GM23338 (cell line): ENCODE measurements around the gene CYBRD1. TPM values are rescaled to one million over a fixed set of nuclear protein-coding genes. Genes with fewer than 3 reads are reported as not detected.

Source experiments
- ATAC-seq: fragments of 200-7000 bp; cut with Tn5 transposase; 3 replicates; pipeline ENCODE4 v1.9.1; 2020
- DNase-seq: peaks from one replicate; pipeline ENCODE4 v3.0.0-alpha.2; 2015; ENCODE audit warnings: low spot score
- H2AFZ ChIP-seq: fragments of 200-600 bp; sonication (generic); 2 replicates; pipeline ENCODE4 v1.8.0; 2016; ENCODE audit warnings: antibody characterized with exemption, mild to moderate bottlenecking, moderate library complexity
- H3F3A ChIP-seq: fragments of 200-600 bp; sonication (generic); replicated peaks from 2 replicates; pipeline ENCODE4 v1.8.0; 2017; ENCODE audit warnings: antibody characterized with exemption, mixed run types, low read depth
- H3K27ac ChIP-seq: fragments of 200-600 bp; sonication (generic); 2 replicates; pipeline ENCODE4 v1.6.1; 2016; ENCODE audit warnings: low read depth
- H3K27me3 ChIP-seq: fragments of 200-600 bp; sonication (generic); 2 replicates; pipeline ENCODE4 v1.8.0; 2016; ENCODE audit warnings: mild to moderate bottlenecking, mixed run types, moderate library complexity; ENCODE audit not compliant: insufficient read depth
- H3K36me3 ChIP-seq: fragments of 200-600 bp; sonication (generic); 2 replicates; pipeline ENCODE4 v1.8.0; 2016; ENCODE audit warnings: mild to moderate bottlenecking; ENCODE audit not compliant: insufficient read depth
- H3K4me1 ChIP-seq: fragments of 200-600 bp; sonication (generic); 2 replicates; pipeline ENCODE4 v1.8.0; 2016; ENCODE audit warnings: mild to moderate bottlenecking, moderate library complexity; ENCODE audit not compliant: insufficient read depth
- H3K4me2 ChIP-seq: fragments of 200-600 bp; sonication (generic); 2 replicates; pipeline ENCODE4 v1.7.1; 2017; ENCODE audit warnings: mixed run types
- H3K4me3 ChIP-seq: fragments of 200-600 bp; sonication (generic); 2 replicates; pipeline ENCODE4 v1.6.1; 2016; ENCODE audit warnings: mixed run types
- H3K79me2 ChIP-seq: fragments of 200-600 bp; sonication (generic); replicated peaks from 2 replicates; pipeline ENCODE4 v1.8.0; 2017; ENCODE audit warnings: mild to moderate bottlenecking; ENCODE audit not compliant: insufficient read depth
- H3K9me2 ChIP-seq: fragments of 200-600 bp; sonication (generic); 2 replicates; pipeline ENCODE4 v1.8.0; 2017; ENCODE audit not compliant: insufficient read depth
- H4K20me1 ChIP-seq: fragments of 200-600 bp; sonication (generic); replicated peaks from 2 replicates; pipeline ENCODE4 v1.8.0; 2017; ENCODE audit warnings: mild to moderate bottlenecking; ENCODE audit not compliant: insufficient read depth
- H3K27ac Mint-ChIP-seq: 2 replicates; pipeline ENCODE4 v1.8.0; 2020; ENCODE audit warnings: inconsistent platforms, mild to moderate bottlenecking, moderate library complexity, mixed read lengths
- H3K27me3 Mint-ChIP-seq: 3 replicates; pipeline ENCODE4 v1.8.0; 2022; ENCODE audit warnings: low read depth, mild to moderate bottlenecking, moderate library complexity, mixed read lengths, inconsistent platforms; ENCODE audit not compliant: insufficient read depth, poor library complexity
- H3K36me3 Mint-ChIP-seq: 3 replicates; pipeline ENCODE4 v1.8.0; 2021; ENCODE audit warnings: low read depth, mild to moderate bottlenecking, inconsistent platforms, moderate library complexity, mixed read lengths
- H3K4me1 Mint-ChIP-seq: 3 replicates; pipeline ENCODE4 v1.8.0; 2020; ENCODE audit warnings: mild to moderate bottlenecking, inconsistent platforms, mixed read lengths
- H3K4me3 Mint-ChIP-seq: 3 replicates; pipeline ENCODE4 v1.8.0; 2021; ENCODE audit warnings: moderate library complexity, mild to moderate bottlenecking, inconsistent platforms, mixed read lengths
- H3K9me3 Mint-ChIP-seq: 3 replicates; pipeline ENCODE4 v1.8.0; 2020; ENCODE audit warnings: moderate library complexity, mild to moderate bottlenecking, inconsistent platforms, mixed read lengths
- CREB1 ChIP-seq: fragments of 250-450 bp; sonication (Bioruptor Pico); IDR thresholded peaks from 2 replicates; pipeline ENCODE4 v1.5.0; 2020; ENCODE audit warnings: low read depth, mild to moderate bottlenecking, moderate library complexity
- EZH2 ChIP-seq: fragments of 200-600 bp; sonication (generic); IDR thresholded peaks from one replicate; pipeline ENCODE4 v1.8.0; 2017; ENCODE audit warnings: antibody characterized with exemption, mild to moderate bottlenecking, low read depth; ENCODE audit not compliant: unreplicated experiment
- EZH2phosphoT487 ChIP-seq: fragments of 200-600 bp; sonication (generic); IDR thresholded peaks from one replicate; pipeline ENCODE4 v1.8.1; 2018; ENCODE audit warnings: antibody characterized with exemption; ENCODE audit not compliant: unreplicated experiment
- JUNB ChIP-seq: IDR thresholded peaks from one replicate; pipeline ENCODE4 v1.6.1; 2016; ENCODE audit warnings: antibody characterized with exemption; ENCODE audit not compliant: unreplicated experiment
- NANOG ChIP-seq: IDR thresholded peaks from 2 replicates; pipeline ENCODE4 v1.6.1; 2016; ENCODE audit warnings: antibody characterized with exemption, borderline replicate concordance
- POLR2AphosphoS5 ChIP-seq: IDR thresholded peaks from 2 replicates; pipeline ENCODE4 v1.6.1; 2016; ENCODE audit warnings: antibody characterized with exemption, low read depth
- STAT1 ChIP-seq: IDR thresholded peaks from one replicate; pipeline ENCODE4 v1.6.1; 2016; ENCODE audit warnings: antibody characterized with exemption; ENCODE audit not compliant: unreplicated experiment
- ZNF114 ChIP-seq: fragments of 250-450 bp; sonication (Bioruptor Pico); IDR thresholded peaks from 2 replicates; pipeline ENCODE4 v1.5.0; 2020; ENCODE audit warnings: mild to moderate bottlenecking, moderate library complexity
- ZNF331 ChIP-seq: fragments of 250-450 bp; sonication (Bioruptor Pico); IDR thresholded peaks from 2 replicates; pipeline ENCODE4 v1.5.0; 2020; ENCODE audit warnings: low read depth, mild to moderate bottlenecking, moderate library complexity
- polyA plus RNA-seq: library from polyadenylated mRNA; unstranded; fragments of >200 nt; fragmentation: Nextera tagmentation; extraction: Ambion mirVana; gene quantifications from 2 replicates; pipeline ENCODE4 v1.2.1, GENCODE V29; 2016
- total RNA-seq: library from RNA; depleted of rRNA; stranded (reverse); fragments of >200 nt; shearing (Covaris generic); gene quantifications from 2 replicates; pipeline ENCODE4 v1.2.3, GENCODE V29; 2014
- TF ChIP-seq, protein P1 (sequence below): IDR thresholded peaks from 2 replicates; pipeline ENCODE4 v1.6.1; 2016; ENCODE audit warnings: antibody characterized with exemption
- TF ChIP-seq, protein P2 (sequence below): IDR thresholded peaks from one replicate; pipeline ENCODE4 v1.6.1; 2018; ENCODE audit warnings: antibody characterized with exemption; ENCODE audit not compliant: unreplicated experiment
- TF ChIP-seq, protein P3 (sequence below): fragments of 250-450 bp; sonication (Bioruptor Pico); IDR thresholded peaks from 2 replicates; pipeline ENCODE4 v1.5.0; 2020; ENCODE audit warnings: mild to moderate bottlenecking, moderate library complexity
- TF ChIP-seq, protein P4 (sequence below), 2 experiments: fragments of 200-600 bp in 1 of 2; sonication (generic) in 1 of 2; conservative IDR thresholded peaks; 2 replicates each; pipeline versions ENCODE4 v1.5.1 to v1.6.1; 2016 to 2017; ENCODE audit warnings: antibody characterized with exemption in 2 of 2, low read depth in 2 of 2, mild to moderate bottlenecking in 2 of 2, moderate library complexity in 1 of 2

CYBRD1 gene
- total and polyA plus RNA-seq, 2 experiments from 2014 or later = 3.4 to 5.3 TPM

DNA sequence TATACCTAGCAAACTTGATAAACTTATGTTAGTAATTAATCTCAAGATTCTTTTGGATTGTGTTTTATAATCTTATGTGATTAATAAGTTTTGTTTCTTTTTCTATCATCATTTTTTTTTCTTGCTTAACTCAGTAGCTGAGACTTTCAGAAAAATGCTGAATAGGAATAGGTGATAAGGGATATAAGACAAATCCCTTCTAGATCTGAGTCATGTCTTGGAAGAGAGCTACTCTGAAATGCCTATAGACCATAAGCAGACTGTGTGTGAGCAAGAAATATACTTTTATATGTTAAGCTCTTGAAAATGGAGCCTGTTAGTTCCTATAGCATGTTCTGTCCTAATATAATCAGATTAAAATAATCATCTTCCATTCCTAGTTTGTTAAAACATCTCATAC, 29.6 kb downstream of the CYBRD1 start:
- TF ChIP-seq, protein P1, sequence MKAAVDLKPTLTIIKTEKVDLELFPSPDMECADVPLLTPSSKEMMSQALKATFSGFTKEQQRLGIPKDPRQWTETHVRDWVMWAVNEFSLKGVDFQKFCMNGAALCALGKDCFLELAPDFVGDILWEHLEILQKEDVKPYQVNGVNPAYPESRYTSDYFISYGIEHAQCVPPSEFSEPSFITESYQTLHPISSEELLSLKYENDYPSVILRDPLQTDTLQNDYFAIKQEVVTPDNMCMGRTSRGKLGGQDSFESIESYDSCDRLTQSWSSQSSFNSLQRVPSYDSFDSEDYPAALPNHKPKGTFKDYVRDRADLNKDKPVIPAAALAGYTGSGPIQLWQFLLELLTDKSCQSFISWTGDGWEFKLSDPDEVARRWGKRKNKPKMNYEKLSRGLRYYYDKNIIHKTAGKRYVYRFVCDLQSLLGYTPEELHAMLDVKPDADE = no peak
- TF ChIP-seq EZH2 (no peak), JUNB (no peak), CREB1 (CRISPR knock-in tag) (no peak), EZH2phosphoT487 (no peak), ZNF114 (CRISPR knock-in tag) (no peak), STAT1 (no peak), POLR2AphosphoS5 (no peak), ZNF331 (no peak), NANOG (no peak)
- TF ChIP-seq, protein P2, sequence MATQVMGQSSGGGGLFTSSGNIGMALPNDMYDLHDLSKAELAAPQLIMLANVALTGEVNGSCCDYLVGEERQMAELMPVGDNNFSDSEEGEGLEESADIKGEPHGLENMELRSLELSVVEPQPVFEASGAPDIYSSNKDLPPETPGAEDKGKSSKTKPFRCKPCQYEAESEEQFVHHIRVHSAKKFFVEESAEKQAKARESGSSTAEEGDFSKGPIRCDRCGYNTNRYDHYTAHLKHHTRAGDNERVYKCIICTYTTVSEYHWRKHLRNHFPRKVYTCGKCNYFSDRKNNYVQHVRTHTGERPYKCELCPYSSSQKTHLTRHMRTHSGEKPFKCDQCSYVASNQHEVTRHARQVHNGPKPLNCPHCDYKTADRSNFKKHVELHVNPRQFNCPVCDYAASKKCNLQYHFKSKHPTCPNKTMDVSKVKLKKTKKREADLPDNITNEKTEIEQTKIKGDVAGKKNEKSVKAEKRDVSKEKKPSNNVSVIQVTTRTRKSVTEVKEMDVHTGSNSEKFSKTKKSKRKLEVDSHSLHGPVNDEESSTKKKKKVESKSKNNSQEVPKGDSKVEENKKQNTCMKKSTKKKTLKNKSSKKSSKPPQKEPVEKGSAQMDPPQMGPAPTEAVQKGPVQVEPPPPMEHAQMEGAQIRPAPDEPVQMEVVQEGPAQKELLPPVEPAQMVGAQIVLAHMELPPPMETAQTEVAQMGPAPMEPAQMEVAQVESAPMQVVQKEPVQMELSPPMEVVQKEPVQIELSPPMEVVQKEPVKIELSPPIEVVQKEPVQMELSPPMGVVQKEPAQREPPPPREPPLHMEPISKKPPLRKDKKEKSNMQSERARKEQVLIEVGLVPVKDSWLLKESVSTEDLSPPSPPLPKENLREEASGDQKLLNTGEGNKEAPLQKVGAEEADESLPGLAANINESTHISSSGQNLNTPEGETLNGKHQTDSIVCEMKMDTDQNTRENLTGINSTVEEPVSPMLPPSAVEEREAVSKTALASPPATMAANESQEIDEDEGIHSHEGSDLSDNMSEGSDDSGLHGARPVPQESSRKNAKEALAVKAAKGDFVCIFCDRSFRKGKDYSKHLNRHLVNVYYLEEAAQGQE = no peak
- TF ChIP-seq, protein P3, sequence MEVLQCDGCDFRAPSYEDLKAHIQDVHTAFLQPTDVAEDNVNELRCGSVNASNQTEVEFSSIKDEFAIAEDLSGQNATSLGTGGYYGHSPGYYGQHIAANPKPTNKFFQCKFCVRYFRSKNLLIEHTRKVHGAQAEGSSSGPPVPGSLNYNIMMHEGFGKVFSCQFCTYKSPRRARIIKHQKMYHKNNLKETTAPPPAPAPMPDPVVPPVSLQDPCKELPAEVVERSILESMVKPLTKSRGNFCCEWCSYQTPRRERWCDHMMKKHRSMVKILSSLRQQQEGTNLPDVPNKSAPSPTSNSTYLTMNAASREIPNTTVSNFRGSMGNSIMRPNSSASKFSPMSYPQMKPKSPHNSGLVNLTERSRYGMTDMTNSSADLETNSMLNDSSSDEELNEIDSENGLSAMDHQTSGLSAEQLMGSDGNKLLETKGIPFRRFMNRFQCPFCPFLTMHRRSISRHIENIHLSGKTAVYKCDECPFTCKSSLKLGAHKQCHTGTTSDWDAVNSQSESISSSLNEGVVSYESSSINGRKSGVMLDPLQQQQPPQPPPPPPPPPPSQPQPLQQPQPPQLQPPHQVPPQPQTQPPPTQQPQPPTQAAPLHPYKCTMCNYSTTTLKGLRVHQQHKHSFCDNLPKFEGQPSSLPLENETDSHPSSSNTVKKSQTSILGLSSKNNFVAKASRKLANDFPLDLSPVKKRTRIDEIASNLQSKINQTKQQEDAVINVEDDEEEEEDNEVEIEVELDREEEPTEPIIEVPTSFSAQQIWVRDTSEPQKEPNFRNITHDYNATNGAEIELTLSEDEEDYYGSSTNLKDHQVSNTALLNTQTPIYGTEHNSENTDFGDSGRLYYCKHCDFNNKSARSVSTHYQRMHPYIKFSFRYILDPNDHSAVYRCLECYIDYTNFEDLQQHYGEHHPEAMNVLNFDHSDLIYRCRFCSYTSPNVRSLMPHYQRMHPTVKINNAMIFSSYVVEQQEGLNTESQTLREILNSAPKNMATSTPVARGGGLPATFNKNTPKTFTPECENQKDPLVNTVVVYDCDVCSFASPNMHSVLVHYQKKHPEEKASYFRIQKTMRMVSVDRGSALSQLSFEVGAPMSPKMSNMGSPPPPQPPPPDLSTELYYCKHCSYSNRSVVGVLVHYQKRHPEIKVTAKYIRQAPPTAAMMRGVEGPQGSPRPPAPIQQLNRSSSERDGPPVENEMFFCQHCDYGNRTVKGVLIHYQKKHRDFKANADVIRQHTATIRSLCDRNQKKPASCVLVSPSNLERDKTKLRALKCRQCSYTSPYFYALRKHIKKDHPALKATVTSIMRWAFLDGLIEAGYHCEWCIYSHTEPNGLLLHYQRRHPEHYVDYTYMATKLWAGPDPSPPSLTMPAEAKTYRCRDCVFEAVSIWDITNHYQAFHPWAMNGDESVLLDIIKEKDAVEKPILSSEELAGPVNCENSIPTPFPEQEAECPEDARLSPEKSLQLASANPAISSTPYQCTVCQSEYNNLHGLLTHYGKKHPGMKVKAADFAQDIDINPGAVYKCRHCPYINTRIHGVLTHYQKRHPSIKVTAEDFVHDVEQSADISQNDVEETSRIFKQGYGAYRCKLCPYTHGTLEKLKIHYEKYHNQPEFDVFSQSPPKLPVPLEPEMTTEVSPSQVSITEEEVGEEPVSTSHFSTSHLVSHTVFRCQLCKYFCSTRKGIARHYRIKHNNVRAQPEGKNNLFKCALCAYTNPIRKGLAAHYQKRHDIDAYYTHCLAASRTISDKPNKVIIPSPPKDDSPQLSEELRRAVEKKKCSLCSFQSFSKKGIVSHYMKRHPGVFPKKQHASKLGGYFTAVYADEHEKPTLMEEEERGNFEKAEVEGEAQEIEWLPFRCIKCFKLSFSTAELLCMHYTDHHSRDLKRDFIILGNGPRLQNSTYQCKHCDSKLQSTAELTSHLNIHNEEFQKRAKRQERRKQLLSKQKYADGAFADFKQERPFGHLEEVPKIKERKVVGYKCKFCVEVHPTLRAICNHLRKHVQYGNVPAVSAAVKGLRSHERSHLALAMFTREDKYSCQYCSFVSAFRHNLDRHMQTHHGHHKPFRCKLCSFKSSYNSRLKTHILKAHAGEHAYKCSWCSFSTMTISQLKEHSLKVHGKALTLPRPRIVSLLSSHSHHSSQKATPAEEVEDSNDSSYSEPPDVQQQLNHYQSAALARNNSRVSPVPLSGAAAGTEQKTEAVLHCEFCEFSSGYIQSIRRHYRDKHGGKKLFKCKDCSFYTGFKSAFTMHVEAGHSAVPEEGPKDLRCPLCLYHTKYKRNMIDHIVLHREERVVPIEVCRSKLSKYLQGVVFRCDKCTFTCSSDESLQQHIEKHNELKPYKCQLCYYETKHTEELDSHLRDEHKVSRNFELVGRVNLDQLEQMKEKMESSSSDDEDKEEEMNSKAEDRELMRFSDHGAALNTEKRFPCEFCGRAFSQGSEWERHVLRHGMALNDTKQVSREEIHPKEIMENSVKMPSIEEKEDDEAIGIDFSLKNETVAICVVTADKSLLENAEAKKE (CRISPR knock-in tag) = no peak
- TF ChIP-seq, protein P4, sequence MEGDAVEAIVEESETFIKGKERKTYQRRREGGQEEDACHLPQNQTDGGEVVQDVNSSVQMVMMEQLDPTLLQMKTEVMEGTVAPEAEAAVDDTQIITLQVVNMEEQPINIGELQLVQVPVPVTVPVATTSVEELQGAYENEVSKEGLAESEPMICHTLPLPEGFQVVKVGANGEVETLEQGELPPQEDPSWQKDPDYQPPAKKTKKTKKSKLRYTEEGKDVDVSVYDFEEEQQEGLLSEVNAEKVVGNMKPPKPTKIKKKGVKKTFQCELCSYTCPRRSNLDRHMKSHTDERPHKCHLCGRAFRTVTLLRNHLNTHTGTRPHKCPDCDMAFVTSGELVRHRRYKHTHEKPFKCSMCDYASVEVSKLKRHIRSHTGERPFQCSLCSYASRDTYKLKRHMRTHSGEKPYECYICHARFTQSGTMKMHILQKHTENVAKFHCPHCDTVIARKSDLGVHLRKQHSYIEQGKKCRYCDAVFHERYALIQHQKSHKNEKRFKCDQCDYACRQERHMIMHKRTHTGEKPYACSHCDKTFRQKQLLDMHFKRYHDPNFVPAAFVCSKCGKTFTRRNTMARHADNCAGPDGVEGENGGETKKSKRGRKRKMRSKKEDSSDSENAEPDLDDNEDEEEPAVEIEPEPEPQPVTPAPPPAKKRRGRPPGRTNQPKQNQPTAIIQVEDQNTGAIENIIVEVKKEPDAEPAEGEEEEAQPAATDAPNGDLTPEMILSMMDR (conservative IDR thresholded peaks at IDR 0.05; ENCODE audit: low read depth in 2 of 2) = no peak
- H3K4me1 ChIP-seq = no peaks in the 10 kb centered on the region
- no peaks in the 10 kb centered on the region for H4K20me1 ChIP-seq
- no peaks in the 10 kb centered on the region for H3K9me3 Mint-ChIP-seq
- no peak overlapping the region for H3K4me3 Mint-ChIP-seq
- no peaks in the 10 kb centered on the region for H3K9me2 ChIP-seq
- H3K4me3 ChIP-seq = no peak overlapping the region
- no peaks in the 10 kb centered on the region for H3K27me3 Mint-ChIP-seq
- ATAC-seq (no peak), DNase-seq (no peak)
- peaks cover 3% of the 10 kb centered on the region; the same call in 1 of the 3 replicates for H3K36me3 Mint-ChIP-seq
- H3K79me2 ChIP-seq = no peaks in the 10 kb centered on the region
- no peaks in the 10 kb centered on the region for H3K36me3 ChIP-seq
- H3K4me2 ChIP-seq = no peak overlapping the region
- H3K4me1 Mint-ChIP-seq = 0 out of 3 replicates have a peak, but pooled peaks cover 2% of the 10 kb centered on the region
- no peak overlapping the region for H3K27ac ChIP-seq
- no peaks in the 10 kb centered on the region for H3F3A ChIP-seq
- no peak overlapping the region for H3K27ac Mint-ChIP-seq
- H3K27me3 ChIP-seq = no peaks in the 10 kb centered on the region
- no peak overlapping the region for H2AFZ ChIP-seq
